D341Med (cell line): ENCODE results near the gene SNAP23.
"Not testable (repeated sequence)": the region's sequence is repeated elsewhere in the genome, so short reads cannot be mapped to it uniquely, and the experiment has no call there.

Source experiments
- DNase-seq: peaks from one replicate; pipeline ENCODE4 v3.0.0; 2012; ENCODE audit warnings: low spot score

The SNAP23 gene

GRCh38 chr15:42498212-42499068 is 3.0 kb downstream of the SNAP23 start:
- DNase-seq, result no peak

DNA sequence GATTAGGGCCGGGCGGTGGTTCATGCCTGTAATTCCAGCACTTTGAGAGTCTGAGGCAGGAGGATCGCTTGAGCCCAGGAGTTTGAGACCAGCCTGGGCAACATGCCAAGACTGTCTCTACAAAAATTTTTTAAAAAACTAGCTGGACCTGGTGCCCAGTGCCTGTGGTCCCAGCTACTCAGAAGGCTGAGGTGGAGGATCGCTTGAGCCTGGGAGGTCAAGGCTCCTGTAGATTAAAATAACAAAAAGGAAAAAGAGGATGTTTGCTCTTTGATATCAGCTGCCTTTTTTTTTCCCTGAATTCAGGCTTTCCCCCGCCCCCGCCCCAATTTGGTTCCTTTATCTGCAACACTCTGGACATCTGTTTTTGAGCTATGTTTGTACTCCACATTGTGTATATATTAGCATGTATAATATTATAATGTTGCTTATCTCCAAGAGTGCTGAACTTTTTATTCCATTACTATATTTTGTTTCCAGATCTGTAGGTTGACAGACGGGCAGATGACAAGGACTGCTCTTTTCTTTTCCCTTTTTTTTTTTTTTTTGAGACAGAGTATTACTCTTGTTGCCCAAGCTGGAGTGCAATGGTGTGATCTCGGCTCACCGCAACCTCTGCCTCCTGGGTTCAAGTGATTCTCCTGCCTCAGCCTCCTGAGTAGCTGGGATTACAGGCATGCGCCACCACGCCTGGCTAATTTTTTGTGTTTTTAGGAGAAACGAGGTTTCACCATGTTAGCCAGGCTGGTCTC is 4.6 kb downstream of the SNAP23 start:
- no peak for DNase-seq

GRCh38 chr15:42502477-42502876 is 7.0 kb downstream of the SNAP23 start:
- no peak for DNase-seq

DNA sequence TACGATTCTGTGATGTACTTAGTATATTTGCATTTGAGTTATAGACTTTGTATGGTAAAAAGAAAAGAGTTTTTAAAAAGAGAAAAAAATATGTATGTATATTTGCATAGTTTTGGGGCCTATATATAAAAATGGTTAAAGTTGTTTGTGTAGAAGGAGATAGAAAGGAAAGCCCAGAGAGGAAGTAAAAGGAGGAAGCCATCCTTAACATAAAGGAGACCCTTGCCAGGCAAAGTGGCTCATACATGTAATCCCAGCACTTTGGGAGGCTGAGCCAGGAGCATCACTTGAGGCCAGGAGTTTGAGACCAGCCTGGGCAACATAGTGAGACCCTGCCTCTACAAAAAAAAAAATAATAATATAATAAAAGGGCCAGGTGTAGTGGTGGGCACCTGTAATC is 8.4 kb downstream of the SNAP23 start:
- DNase-seq, result no peak

GRCh38 chr15:42504631-42505030 is 9.2 kb downstream of the SNAP23 start:
- DNase-seq, result no peak

- no peak for DNase-seq
Measured at GRCh38 chr15:42507514-42507913, 12.1 kb downstream of the SNAP23 start.

DNA sequence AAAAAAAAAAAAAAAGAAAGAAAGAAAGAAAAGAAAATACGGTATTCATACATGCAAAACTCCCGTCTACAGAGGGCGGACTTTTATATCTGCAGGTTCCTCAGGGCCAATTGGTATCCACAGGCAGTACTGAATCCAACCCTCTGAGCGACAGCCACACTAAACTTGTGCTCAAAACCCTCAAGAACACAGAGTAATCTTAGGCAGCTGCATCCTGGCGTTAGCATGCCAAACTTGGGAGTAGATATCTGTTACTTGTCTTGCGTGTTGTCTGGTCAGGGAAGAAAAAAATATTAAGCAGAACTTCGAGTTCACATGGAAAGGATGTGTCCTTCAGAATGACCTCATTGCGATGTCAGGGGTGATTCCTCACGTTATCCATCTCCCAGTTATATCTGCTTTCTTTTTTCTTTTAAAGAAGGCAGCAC is 12.8 kb downstream of the SNAP23 start:
- no peak for DNase-seq

GRCh38 chr15:42510258-42511006 is 15.0 kb downstream of the SNAP23 start:
- DNase-seq, result no peak

GRCh38 chr15:42511007-42511391 is 15.6 kb downstream of the SNAP23 start:
- DNase-seq, result no peak

- no peak for DNase-seq
Measured at GRCh38 chr15:42523331-42523730, 27.9 kb downstream of the SNAP23 start.

DNA sequence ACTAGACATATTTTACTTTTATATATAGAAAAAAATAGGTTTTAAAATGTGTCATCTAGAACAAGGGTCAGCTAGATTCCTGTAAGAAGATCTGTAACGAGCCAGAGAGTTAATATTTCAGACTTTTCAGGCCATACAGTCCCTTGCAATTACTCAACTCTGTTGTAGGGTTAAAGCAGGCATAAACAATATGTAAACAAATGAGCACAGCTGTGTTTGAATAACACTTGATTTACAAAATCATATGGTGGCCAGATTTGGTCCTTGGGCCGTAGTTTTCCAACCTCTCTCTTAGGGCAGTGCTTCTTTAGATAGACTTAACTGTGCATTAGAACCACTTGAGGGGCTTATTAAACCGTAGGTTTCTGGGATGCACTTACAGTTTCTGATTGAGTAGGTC is 33.5 kb downstream of the SNAP23 start:
- no peak for DNase-seq

DNA sequence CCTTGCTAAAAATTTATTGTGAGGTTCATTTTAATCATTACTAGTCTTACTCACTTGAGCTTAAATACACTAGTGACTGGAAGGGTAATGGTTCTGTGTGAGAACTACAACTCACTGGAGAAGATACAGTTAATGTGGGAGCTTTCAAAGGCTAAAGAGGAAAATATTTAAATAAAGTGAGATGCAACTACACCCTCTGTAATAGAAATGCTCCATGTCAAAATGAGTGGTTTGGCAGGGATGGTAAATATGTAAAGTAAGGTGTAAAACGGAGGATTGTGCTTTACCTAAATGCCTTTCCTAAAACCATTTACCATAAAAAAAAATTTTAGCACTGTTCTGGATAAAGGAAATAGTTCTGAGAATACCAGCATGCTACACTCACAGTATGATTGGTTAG is 37.8 kb downstream of the SNAP23 start:
- no peak for DNase-seq

DNA sequence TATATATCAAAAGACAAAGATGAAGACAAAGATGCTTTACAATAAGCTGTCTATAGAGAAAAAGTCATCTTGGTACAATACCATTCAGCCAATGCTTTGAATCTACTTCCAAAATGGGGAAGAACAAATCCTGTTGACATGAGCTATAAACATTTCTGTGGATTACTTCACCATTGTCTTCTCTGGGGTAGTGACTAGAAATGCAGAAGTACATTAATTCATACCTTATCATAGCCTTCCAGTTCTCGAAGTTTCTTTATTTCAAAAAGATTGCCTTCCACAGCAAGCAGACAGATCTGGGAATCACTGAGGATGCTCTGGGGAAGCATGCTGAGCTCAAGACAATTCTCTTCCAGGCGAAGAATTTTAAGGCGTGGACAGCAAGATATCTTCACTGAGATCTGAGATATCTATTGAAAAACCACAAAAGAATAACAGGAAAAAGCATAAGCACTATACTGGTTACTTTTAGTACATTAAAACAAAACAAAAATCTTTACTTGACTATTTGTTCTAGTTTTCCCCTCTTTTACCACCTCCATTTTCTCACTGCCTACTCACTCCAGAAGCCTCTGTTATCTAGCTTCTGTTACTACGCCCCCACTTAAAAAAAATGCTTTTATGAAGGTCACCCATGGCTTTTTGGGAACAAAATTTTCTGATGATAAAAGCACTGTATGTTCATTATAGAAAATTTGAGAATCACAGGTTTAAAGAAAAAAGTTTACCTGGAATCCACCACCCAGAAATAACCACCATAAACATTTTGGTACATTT is 49.6 kb downstream of the SNAP23 start:
- no peak for DNase-seq

DNA sequence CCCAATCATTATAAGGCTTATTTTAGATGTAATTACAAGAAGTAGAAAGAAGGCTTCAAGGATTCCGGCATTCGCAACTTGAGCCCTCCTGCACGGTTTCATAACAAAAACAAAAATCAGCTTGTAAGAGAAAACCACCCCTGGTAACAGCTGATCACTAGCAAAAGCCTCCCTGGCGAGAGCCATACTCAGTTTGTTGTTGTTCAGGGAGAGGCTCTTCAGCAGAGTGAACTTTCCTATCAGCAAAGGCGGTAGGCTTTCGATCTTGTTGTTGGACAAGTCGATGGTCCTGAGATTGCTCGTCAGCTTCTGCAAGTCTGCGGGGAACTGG is 52.4 kb downstream of the SNAP23 start:
- DNase-seq, result no peak

GRCh38 chr15:42548249-42549031 is 53.0 kb downstream of the SNAP23 start, which contains the start of the genes HAUS2 and LRRC57:
Gene HAUS2 (plus strand): TSS chr15:42548838. CDS start chr15:42548873, 35 bp downstream.
Gene LRRC57 (minus strand): TSS chr15:42548793. CDS start chr15:42548434, 359 bp downstream.
- peak; percentile 97 for DNase-seq

DNA sequence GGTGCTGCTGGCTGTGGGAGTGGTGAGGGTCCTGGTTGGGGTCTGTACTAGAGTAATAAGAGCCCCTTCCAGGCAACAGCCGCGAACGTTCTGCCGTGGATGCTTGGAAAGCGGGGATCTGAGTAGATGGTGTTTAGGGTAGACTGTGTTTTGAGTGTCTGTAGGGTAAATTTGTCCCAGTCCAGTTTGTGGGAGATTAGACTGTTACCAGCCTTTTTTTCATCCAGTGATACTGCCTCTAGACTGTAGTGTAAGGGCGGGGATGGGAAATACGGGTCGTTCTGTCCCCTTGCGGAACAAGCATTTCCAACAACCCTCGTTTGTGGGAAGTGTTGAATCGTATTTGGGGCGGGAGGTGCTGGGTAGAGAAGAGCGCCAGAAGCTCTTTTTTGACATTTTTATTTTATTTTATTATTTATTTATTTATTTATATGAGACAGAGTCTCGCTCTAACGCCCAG is 53.6 kb downstream of the SNAP23 start:
- peak; percentile 58 for DNase-seq

DNA sequence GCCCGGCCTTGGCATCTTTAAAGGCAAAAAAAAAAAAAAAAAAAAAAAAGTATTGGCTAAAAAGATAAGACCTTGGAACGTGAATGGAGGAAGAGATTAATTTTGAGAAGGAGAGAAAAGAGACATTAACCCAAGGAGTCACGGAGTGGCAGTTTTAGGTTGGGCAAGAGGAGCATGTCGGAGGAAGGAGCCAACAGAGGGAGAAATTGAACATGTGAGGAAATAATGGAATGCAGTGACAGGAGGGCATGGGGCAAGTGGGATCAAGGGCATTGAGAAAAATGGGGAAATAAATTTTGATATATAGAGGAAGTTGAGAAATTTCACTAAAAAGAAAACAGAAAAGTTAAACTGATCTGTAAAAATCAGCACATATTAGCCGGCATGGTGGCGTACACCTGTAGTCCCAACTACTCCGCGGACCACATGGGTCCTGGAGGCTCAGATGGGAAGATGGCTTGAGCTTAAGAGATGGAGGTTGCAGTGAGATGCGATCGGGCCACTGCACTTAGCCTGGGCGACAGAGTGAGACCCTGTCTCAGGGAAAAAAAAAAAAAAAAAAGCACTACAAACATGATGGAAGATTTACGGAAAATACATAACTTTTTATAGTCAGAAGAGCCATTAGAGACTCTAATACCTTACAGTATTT is 54.4 kb downstream of the SNAP23 start:
- no peak for DNase-seq

- no peak for DNase-seq
Measured at GRCh38 chr15:42553554-42553953, 58.1 kb downstream of the SNAP23 start.

DNA sequence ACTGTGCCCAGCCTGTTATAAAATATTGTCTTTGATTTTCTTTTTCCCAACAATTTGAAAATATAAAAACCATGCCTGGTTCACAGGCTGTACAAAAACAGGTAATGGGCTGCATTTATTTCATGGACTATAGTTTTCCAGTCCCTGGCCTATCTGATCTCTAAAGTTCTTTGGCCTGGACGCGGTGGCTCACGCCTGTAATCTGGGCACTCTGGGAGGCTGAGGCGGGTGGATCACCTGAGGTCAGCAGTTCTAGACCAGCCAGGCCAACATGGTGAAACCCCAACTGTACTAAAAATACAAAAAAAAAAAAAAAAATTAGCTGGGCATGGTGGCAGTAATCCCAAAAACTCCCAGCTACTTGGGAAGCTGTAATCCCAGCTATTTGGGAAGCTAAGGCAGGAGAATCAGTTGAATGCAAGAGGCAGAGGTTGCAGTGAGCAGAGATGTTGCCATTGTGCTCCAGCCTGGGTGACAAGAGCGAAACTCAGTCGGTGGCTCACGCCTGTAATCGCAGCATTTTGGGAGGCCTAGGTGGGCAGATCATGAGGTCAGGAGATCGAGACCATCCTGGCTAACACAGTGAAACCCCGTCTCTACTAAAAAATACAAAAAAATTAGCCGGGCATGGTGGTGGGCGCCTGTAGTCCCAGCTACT is 61.2 kb downstream of the SNAP23 start:
- not testable (repeated sequence) for DNase-seq

- no peak for DNase-seq
Measured at GRCh38 chr15:42558739-42559138, 63.3 kb downstream of the SNAP23 start.
